Measurements from ENCODE around the gene NOL3. TPM values are rescaled to one million over a fixed set of nuclear protein-coding genes. Genes with fewer than 3 reads are reported as not detected.

Gene NOL3
- total and polyA plus RNA-seq, 4 donors = 24.4 to 122 (median 57.3) TPM

- Histone ChIP-seq H3K9me3 (ENCODE audit: control insufficient read depth, low read length) (no peaks in the 10 kb centered on the region), H3K36me3 (ENCODE audit: control insufficient read depth in 1 of 2, insufficient read depth in 2 of 2, low read length in 1 of 2) (no peaks in the 10 kb centered on the region), H3K4me1 (ENCODE audit: control insufficient read depth in 1 of 2, insufficient read depth in 2 of 2, low read length in 2 of 2) (no peaks in the 10 kb centered on the region), H3K4me3 (ENCODE audit: low read length in 2 of 2) (no peak overlapping the region), H3K27me3 (ENCODE audit: control insufficient read depth in 1 of 2, insufficient read depth in 2 of 2, low read length in 1 of 2) (peaks cover 0 to 2% of the 10 kb centered on the region in 2 donors), H3K27ac (ENCODE audit: low read depth in 1 of 2, low read length in 2 of 2) (peak overlapping the region in 1 of 2 donors; percentile 41)
- DNase-seq (no peak), ATAC-seq (ENCODE audit: low FRiP score) (no peak)
- WGBS, 2 donors = 61 to 65% methylated on average over 28 to 31 of the region's 31 CpGs
- intact Hi-C loops (cut with DNase I) = no loop called here
These were observed 4.4 kb downstream of the NOL3 start for GRCh38 chr16:67174706-67175231.

- no peak for ATAC-seq (ENCODE audit: low FRiP score)
- Histone ChIP-seq H3K9me3 (ENCODE audit: control insufficient read depth, low read length) (no peaks in the 10 kb centered on the region), H3K4me3 (ENCODE audit: low read length in 2 of 2) (no peak overlapping the region), H3K4me1 (ENCODE audit: control insufficient read depth in 1 of 2, insufficient read depth in 2 of 2, low read length in 2 of 2) (no peaks in the 10 kb centered on the region), H3K27me3 (ENCODE audit: control insufficient read depth in 1 of 2, insufficient read depth in 2 of 2, low read length in 1 of 2) (peaks cover 0 to 2% of the 10 kb centered on the region in 2 donors), H3K36me3 (ENCODE audit: control insufficient read depth in 1 of 2, insufficient read depth in 2 of 2, low read length in 1 of 2) (no peaks in the 10 kb centered on the region), H3K27ac (ENCODE audit: low read depth in 1 of 2, low read length in 2 of 2) (no peak overlapping the region)
- 91 to 95% methylated on average over 12 of the region's 12 CpGs for WGBS, 2 donors
- no peak for DNase-seq
- intact Hi-C loops (cut with DNase I) = no loop called here
These were observed 6.3 kb downstream of the NOL3 start for GRCh38 chr16:67176662-67177061.

GRCh38 chr16:67177743-67178699 lies 7.7 kb downstream of the NOL3 start:
- no peak overlapping the region for H3K4me3 ChIP-seq (ENCODE audit: low read length in 2 of 2)
- H3K27ac ChIP-seq (ENCODE audit: low read depth in 1 of 2, low read length in 2 of 2) = no peak overlapping the region
- intact Hi-C loops (cut with DNase I) = no loop called here
- WGBS, 2 donors = 5 to 6% methylated on average over 63 to 73 of the region's 73 CpGs
- H3K4me1 ChIP-seq (ENCODE audit: control insufficient read depth in 1 of 2, insufficient read depth in 2 of 2, low read length in 2 of 2) = no peaks in the 10 kb centered on the region
- H3K9me3 ChIP-seq (ENCODE audit: control insufficient read depth, low read length) = no peaks in the 10 kb centered on the region
- DNase-seq = peak; percentile 73 to 85
- no peaks in the 10 kb centered on the region for H3K36me3 ChIP-seq (ENCODE audit: control insufficient read depth in 1 of 2, insufficient read depth in 2 of 2, low read length in 1 of 2)
- peaks cover 0 to 2% of the 10 kb centered on the region in 2 donors for H3K27me3 ChIP-seq (ENCODE audit: control insufficient read depth in 1 of 2, insufficient read depth in 2 of 2, low read length in 1 of 2)
- peak; percentile 20 for ATAC-seq (ENCODE audit: low FRiP score)

- Histone ChIP-seq H3K27ac (ENCODE audit: low read depth in 1 of 2, low read length in 2 of 2) (no peak overlapping the region), H3K4me3 (ENCODE audit: low read length in 2 of 2) (no peak overlapping the region), H3K27me3 (ENCODE audit: control insufficient read depth in 1 of 2, insufficient read depth in 2 of 2, low read length in 1 of 2) (peaks cover 0 to 2% of the 10 kb centered on the region in 2 donors), H3K36me3 (ENCODE audit: control insufficient read depth in 1 of 2, insufficient read depth in 2 of 2, low read length in 1 of 2) (no peaks in the 10 kb centered on the region), H3K9me3 (ENCODE audit: control insufficient read depth, low read length) (no peaks in the 10 kb centered on the region), H3K4me1 (ENCODE audit: control insufficient read depth in 1 of 2, insufficient read depth in 2 of 2, low read length in 2 of 2) (no peaks in the 10 kb centered on the region)
- intact Hi-C loops (cut with DNase I) = loop anchor here (10.0 kb wide), 2 partner anchors 205 to 285 kb away; no protein-coding TSS in a partner anchor
- WGBS, 2 donors = 91 to 92% methylated on average over 13 of the region's 13 CpGs
- ATAC-seq (ENCODE audit: low FRiP score) (no peak), DNase-seq (peak in 1 of 2 donors; percentile 75)
These were observed 9.2 kb downstream of the NOL3 start for GRCh38 chr16:67179421-67180080.

GRCh38 chr16:67180166-67180565 lies 9.8 kb downstream of the NOL3 start:
- Histone ChIP-seq H3K9me3 (ENCODE audit: control insufficient read depth, low read length) (no peaks in the 10 kb centered on the region), H3K4me1 (ENCODE audit: control insufficient read depth in 1 of 2, insufficient read depth in 2 of 2, low read length in 2 of 2) (no peaks in the 10 kb centered on the region), H3K27me3 (ENCODE audit: control insufficient read depth in 1 of 2, insufficient read depth in 2 of 2, low read length in 1 of 2) (peaks cover 0 to 2% of the 10 kb centered on the region in 2 donors), H3K27ac (ENCODE audit: low read depth in 1 of 2, low read length in 2 of 2) (no peak overlapping the region), H3K36me3 (ENCODE audit: control insufficient read depth in 1 of 2, insufficient read depth in 2 of 2, low read length in 1 of 2) (no peaks in the 10 kb centered on the region), H3K4me3 (ENCODE audit: low read length in 2 of 2) (no peak overlapping the region)
- WGBS, 2 donors = 90 to 93% methylated on average over 16 of the region's 16 CpGs
- DNase-seq (peak in 1 of 2 donors; percentile 75), ATAC-seq (ENCODE audit: low FRiP score) (no peak)
- intact Hi-C loops (cut with DNase I) = loop anchor here (10.0 kb wide), 2 partner anchors 205 to 285 kb away; no protein-coding TSS in a partner anchor

GRCh38 chr16:67181346-67181745 lies 11.0 kb downstream of the NOL3 start:
- ATAC-seq (ENCODE audit: low FRiP score) (no peak), DNase-seq (peak in 1 of 2 donors; percentile 87)
- H3K27ac ChIP-seq (ENCODE audit: low read depth in 1 of 2, low read length in 2 of 2) = no peak overlapping the region
- no peaks in the 10 kb centered on the region for H3K4me1 ChIP-seq (ENCODE audit: control insufficient read depth in 1 of 2, insufficient read depth in 2 of 2, low read length in 2 of 2)
- no peaks in the 10 kb centered on the region for H3K9me3 ChIP-seq (ENCODE audit: control insufficient read depth, low read length)
- peaks cover 0 to 2% of the 10 kb centered on the region in 2 donors for H3K27me3 ChIP-seq (ENCODE audit: control insufficient read depth in 1 of 2, insufficient read depth in 2 of 2, low read length in 1 of 2)
- WGBS, 2 donors = 6 to 8% methylated on average over 2 of the region's 2 CpGs
- intact Hi-C loops (cut with DNase I) = loop anchor here (10.0 kb wide), 2 partner anchors 207 to 287 kb away; no protein-coding TSS in a partner anchor
- H3K4me3 ChIP-seq (ENCODE audit: low read length in 2 of 2) = no peak overlapping the region
- no peaks in the 10 kb centered on the region for H3K36me3 ChIP-seq (ENCODE audit: control insufficient read depth in 1 of 2, insufficient read depth in 2 of 2, low read length in 1 of 2)

GRCh38 chr16:67182288-67182687 lies 11.9 kb downstream of the NOL3 start:
- no peak overlapping the region for H3K27ac ChIP-seq (ENCODE audit: low read depth in 1 of 2, low read length in 2 of 2)
- WGBS, 2 donors = 81 to 88% methylated on average over 2 of the region's 2 CpGs
- no peak overlapping the region for H3K4me3 ChIP-seq (ENCODE audit: low read length in 2 of 2)
- DNase-seq (no peak), ATAC-seq (ENCODE audit: low FRiP score) (no peak)
- H3K4me1 ChIP-seq (ENCODE audit: control insufficient read depth in 1 of 2, insufficient read depth in 2 of 2, low read length in 2 of 2) = no peaks in the 10 kb centered on the region
- intact Hi-C loops (cut with DNase I) = loop anchor here (10.0 kb wide), 2 partner anchors 207 to 287 kb away; no protein-coding TSS in a partner anchor
- H3K36me3 ChIP-seq (ENCODE audit: control insufficient read depth in 1 of 2, insufficient read depth in 2 of 2, low read length in 1 of 2) = no peaks in the 10 kb centered on the region
- H3K27me3 ChIP-seq (ENCODE audit: control insufficient read depth in 1 of 2, insufficient read depth in 2 of 2, low read length in 1 of 2) = peaks cover 0 to 2% of the 10 kb centered on the region in 2 donors
- no peaks in the 10 kb centered on the region for H3K9me3 ChIP-seq (ENCODE audit: control insufficient read depth, low read length)

GRCh38 chr16:67183284-67183626 lies 12.9 kb downstream of the NOL3 start:
- 7 to 8% methylated on average over 11 of the region's 11 CpGs for WGBS, 2 donors
- Histone ChIP-seq H3K27ac (ENCODE audit: low read depth in 1 of 2, low read length in 2 of 2) (no peak overlapping the region), H3K4me1 (ENCODE audit: control insufficient read depth in 1 of 2, insufficient read depth in 2 of 2, low read length in 2 of 2) (no peaks in the 10 kb centered on the region)

More at GRCh38 chr16:67183284-67183626, 12.9 kb downstream of the NOL3 start:
- H3K9me3 ChIP-seq (ENCODE audit: control insufficient read depth, low read length) = no peaks in the 10 kb centered on the region
- no peak overlapping the region for H3K4me3 ChIP-seq (ENCODE audit: low read length in 2 of 2)
- H3K36me3 ChIP-seq (ENCODE audit: control insufficient read depth in 1 of 2, insufficient read depth in 2 of 2, low read length in 1 of 2) = no peaks in the 10 kb centered on the region
- ATAC-seq (ENCODE audit: low FRiP score) = no peak
- peak in 1 of 2 donors; percentile 47 for DNase-seq
- intact Hi-C loops (cut with DNase I) = loop anchor here (10.0 kb wide), 2 partner anchors 208 to 288 kb away; no protein-coding TSS in a partner anchor
- H3K27me3 ChIP-seq (ENCODE audit: control insufficient read depth in 1 of 2, insufficient read depth in 2 of 2, low read length in 1 of 2) = no peaks in the 10 kb centered on the region
